HK-2 (cell line): ENCODE results near the gene MSI1.
A peak's percentile ranks its signal among the peaks of the same experiment; 100 is the strongest.

Experiments used
- DNase-seq: peaks from one replicate; pipeline ENCODE4 v3.0.0-alpha.2; 2018; ENCODE audit not compliant: unreplicated experiment

Gene MSI1

GRCh38 chr12:120323772-120324171 lies 45.2 kb downstream of the MSI1 start:
- no peak for DNase-seq

DNA sequence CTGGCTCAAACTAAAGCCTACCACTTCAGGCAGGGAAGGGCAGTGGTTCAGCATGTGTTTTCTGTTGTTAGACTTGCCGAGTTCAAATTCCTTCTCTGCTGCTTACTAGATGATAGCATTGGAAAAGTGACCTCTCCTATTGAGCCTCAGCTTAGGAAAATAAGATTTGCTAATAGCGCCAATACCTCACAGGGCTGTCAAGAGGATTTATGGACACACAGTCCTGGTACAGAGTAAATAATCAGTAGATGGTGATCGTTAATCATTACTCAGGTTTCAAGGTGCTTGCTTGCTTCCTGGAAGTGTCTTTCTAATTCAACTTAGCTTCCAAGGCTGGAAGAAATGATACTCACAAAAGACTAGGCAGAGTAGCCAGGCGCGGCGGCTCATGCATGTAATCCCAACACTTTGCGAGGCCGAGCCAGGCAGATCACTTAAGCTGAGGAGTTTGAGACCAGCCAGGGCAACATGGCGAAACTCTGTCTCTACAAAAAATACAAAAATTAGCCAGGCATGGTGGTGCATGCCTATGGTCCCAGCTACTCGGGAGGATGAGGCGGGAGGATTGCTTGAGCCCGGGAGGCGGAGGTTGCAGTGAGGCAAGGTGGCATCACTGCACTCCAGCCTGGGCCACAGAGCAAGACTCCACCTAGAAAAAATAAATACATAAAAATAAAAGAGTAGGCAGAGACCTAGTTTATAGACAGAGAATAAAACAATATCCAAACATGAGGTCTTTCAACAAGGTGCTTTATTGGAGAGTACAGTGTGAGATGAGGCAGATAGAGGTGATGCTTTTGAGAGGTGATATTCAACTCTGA lies 47.4 kb downstream of the MSI1 start:
- DNase-seq: no peak

DNA sequence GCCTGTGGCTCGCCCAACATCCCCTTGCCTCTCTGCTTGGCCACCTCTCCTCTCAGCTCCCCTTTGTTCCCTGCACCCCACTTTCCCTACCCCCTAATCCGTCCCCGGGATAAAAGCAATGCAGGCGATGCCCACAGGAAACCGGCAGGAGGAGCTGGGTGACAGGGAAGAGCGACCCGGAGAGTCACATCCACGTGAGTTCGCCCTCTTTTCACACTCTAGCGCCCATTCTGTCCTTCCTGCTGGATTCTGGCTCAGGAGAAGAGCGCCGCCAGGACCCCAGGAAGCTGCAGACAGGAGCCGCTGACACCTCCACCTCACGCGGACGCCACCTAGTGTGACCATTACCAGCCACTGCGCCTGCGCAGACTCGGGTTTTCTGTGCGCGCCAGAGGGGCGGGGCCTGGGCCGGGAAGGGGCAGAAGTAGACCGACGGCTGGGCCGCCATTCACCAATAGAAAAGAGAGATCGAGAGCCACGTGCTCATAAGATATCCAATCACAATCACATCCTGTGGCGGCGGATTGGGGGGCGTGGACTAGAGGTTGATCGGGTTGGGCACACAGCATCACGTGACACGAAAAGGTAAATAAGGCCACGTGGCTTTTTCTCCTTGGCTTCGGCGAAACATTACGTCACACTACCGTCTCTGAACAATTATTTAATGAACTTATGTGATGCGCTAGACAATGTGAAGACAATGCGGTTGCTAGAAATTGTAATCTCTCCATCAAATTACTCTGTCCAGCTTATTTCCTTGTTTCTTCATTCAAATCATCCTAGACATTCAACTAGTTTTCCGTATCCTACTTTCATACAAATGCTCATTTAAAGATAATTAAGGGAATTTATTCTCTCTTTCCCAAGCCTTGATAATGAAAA lies 51.5 kb downstream of the MSI1 start:
- DNase-seq: peak; percentile 100

DNA sequence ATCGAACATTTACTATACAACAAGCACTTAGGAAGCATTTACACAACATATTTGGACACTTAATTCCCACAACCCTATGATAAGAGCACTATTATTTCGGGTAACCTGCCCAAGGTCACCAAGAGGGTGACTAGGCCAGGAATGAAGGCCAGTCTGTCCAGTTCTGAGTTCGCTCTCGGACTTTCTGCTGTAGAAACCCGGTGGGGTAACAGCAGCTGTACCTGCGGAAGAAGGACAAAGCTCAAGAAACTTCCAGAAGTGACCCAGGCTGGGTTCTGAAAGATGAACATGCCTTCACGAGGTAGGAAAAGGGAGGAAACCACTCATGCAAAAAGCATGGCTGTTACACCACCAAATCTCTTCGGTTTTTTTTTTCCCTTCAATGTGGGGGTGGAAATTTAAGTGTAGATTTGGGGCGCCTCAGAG lies 52.2 kb downstream of the MSI1 start:
- peak; percentile 15 for DNase-seq

DNA sequence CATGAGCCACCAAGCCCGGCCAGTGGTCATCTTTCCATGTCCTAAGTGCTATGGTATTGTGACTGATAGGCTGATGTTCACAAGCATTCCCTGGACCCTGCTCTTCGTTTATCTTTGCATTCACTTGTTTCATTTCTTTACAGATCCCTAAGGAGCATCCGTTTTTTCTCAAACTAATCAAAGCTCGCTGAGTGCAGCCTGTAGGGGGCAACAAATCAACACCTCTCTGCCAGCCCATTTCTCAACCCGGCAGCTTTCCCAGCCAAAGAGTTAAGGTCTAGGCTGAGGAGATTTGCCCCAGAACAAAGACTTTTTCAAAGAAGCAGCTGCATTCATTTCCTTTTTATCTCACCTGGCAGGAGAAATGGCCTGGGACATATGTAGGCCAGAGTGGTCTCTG lies 54.7 kb downstream of the MSI1 start:
- DNase-seq: no peak

- DNase-seq: peak; percentile 78
Measured at GRCh38 chr12:120301962-120302815, 66.8 kb downstream of the MSI1 start, which contains the start of gene SIRT4. TSS of gene SIRT4 (plus strand) at chr12:120302321. CDS start at chr12:120303562, 1,241 bp downstream.

DNA sequence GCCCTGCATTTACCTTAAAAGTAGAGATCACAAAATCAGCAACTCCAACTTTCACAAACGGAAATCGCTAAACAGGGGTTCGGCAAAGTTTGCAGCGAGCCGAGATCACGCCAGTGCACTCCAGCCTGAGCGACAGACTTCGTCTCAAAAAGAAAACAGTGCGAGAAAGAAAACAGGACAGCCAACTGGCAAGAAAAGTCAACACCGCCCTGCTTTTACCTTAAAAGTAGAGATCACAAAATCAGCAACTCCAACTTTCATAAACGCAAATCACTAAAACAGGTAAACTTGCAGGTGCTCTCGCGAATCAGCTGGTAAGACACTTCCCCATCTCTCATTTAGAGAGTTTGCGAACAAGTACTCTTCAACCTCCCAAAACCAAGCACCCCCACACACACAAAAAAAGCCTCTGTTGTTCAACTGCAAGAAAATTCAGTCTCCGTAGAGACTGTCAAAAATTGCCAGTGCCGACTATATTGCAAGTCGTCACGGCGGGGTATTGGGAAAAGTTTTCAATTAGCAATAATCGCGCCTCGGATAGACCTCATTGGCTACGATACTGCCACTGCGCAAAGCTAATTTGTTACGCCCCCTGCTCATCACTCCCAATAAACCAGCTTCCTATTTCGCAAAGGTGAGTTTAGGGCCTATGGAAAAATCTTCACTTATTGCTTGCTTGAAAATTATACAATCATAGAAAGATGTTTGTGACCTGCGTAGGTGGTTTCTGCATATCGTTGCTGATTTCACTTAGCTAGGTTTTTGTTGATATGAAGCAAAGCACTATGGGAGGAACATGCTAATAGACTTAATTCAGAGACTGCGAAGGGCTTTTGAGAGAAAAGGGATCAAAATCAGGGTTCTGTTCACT lies 76.1 kb downstream of the MSI1 start, which contains the start of gene RNU4-1:
Gene RNU4-1 (minus strand): TSS at position 577 of the 871 bp plus-strand sequence.
- peak; percentile 84 for DNase-seq

- DNase-seq: no peak
Measured at GRCh38 chr12:120292411-120292660, 76.6 kb downstream of the MSI1 start.
